ENCODE results near the gene GPR6. TPM values are rescaled to one million over a fixed set of nuclear protein-coding genes. Genes with fewer than 3 reads are reported as not detected.

GPR6 gene
- total RNA-seq, 1 donor from 2014 or later = not detected

DNA sequence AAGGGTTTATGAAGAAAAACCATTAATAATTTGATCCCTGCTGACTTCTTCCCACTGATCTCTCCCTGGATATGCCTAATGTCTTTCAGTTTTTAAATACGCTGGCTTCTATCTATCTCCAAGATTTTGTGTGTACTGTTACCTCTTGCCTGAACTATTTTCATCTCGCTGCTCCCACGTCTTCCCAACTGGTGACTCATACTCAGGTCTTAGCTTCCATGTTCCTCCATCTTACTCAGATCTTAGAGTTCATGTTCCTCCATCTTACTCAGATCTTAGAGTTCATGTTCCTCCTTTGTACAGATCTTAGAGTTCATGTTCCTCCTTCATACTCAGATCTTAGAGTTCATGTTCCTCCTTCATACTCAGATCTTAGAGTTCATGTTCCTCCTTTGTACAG is 21.6 kb downstream of the GPR6 start:
- H3K9me3 ChIP-seq (replicated peaks) = no peaks in the 10 kb centered on the region
- H3K36me3 ChIP-seq = no peaks in the 10 kb centered on the region
- H3K27ac ChIP-seq (replicated peaks) = no peak overlapping the region
- peaks cover 42% of the 10 kb centered on the region for H3K27me3 ChIP-seq (ENCODE audit: low read depth)
- no peaks in the 10 kb centered on the region for H3K4me1 ChIP-seq
- intact Hi-C loops (cut with micrococcal nuclease) = no loop called here
- no peak for DNase-seq
- TF ChIP-seq, protein P1, sequence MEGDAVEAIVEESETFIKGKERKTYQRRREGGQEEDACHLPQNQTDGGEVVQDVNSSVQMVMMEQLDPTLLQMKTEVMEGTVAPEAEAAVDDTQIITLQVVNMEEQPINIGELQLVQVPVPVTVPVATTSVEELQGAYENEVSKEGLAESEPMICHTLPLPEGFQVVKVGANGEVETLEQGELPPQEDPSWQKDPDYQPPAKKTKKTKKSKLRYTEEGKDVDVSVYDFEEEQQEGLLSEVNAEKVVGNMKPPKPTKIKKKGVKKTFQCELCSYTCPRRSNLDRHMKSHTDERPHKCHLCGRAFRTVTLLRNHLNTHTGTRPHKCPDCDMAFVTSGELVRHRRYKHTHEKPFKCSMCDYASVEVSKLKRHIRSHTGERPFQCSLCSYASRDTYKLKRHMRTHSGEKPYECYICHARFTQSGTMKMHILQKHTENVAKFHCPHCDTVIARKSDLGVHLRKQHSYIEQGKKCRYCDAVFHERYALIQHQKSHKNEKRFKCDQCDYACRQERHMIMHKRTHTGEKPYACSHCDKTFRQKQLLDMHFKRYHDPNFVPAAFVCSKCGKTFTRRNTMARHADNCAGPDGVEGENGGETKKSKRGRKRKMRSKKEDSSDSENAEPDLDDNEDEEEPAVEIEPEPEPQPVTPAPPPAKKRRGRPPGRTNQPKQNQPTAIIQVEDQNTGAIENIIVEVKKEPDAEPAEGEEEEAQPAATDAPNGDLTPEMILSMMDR (IDR thresholded peaks at IDR 0.05; ENCODE audit: borderline replicate concordance) = no peak
- H3K4me3 ChIP-seq = no peak overlapping the region

DNA sequence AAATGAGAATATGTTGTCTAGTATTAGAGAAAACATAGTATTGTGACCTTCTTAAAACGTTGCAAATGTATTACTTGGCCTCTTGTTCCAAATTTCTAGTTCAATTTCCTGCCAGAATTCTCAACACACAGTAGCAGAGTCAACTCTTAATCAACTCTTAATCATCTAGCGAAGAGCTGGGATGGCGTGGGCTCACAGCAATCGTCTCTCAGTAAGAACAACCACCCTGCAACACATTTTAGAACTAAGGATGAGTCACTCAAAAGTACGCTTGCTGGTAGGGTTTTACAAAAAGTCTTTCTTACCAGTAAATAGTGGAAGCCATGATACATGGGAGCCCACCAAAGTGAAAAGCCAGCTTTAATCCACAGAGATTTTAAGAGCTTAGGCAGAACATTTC is 24.6 kb downstream of the GPR6 start:
- Histone ChIP-seq H3K36me3 (no peaks in the 10 kb centered on the region), H3K9me3 (replicated peaks) (no peaks in the 10 kb centered on the region), H3K4me1 (no peaks in the 10 kb centered on the region), H3K4me3 (no peak overlapping the region), H3K27me3 (ENCODE audit: low read depth) (peaks cover 46% of the 10 kb centered on the region), H3K27ac (replicated peaks) (no peak overlapping the region)
- intact Hi-C loops (cut with micrococcal nuclease) = no loop called here
- DNase-seq = no peak
- TF ChIP-seq, protein P1 (IDR thresholded peaks at IDR 0.05; ENCODE audit: borderline replicate concordance) = no peak

DNA sequence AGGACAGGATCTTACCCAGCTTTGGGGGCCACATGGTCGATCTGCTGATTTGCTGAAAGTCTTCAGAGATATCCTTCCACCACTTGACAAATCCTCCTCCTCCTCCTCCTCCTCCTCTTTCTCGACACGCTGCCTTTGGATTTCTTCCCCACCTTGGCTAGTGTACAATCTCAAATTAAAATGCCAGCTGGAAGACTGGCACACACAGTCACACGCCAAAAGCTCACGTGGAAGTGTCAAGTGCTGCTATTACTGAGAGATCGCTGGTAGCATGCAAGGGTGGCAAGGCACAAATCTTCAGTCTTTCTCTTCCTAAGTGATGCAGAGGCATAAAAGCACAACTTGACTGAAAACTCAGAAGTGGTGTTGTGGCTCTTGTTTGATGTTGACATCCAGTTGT is 35.3 kb downstream of the GPR6 start:
- Histone ChIP-seq H3K27ac (replicated peaks) (no peak overlapping the region), H3K27me3 (ENCODE audit: low read depth) (peaks cover 25% of the 10 kb centered on the region), H3K36me3 (no peaks in the 10 kb centered on the region), H3K4me1 (peaks cover 7% of the 10 kb centered on the region), H3K4me3 (no peak overlapping the region), H3K9me3 (replicated peaks) (no peaks in the 10 kb centered on the region)
- DNase-seq = no peak
- intact Hi-C loops (cut with micrococcal nuclease) = no loop called here
- TF ChIP-seq, protein P1 (IDR thresholded peaks at IDR 0.05; ENCODE audit: borderline replicate concordance) = no peak

DNA sequence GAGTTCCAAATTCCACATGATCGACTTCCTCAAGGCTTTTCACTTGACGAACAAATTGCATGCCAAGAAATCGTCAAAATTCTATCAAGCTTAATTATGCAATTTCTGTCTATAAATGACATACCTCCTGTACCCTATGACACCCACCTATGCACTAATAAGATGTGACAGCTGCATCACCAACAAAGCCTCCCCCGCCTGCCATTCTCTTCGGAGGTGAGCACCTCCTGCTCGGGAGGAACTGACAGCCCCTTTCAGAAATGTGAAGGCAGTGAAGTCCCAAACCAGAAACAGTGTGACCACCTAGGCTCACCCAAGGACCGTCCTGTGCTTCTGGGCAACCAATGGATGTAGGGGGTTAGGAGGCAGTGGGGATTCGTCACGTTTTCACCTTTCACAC is 37.1 kb downstream of the GPR6 start:
- Histone ChIP-seq H3K27me3 (ENCODE audit: low read depth) (peaks cover 36% of the 10 kb centered on the region), H3K4me1 (peaks cover 7% of the 10 kb centered on the region), H3K4me3 (no peak overlapping the region), H3K27ac (replicated peaks) (no peak overlapping the region), H3K36me3 (no peaks in the 10 kb centered on the region), H3K9me3 (replicated peaks) (no peaks in the 10 kb centered on the region)
- TF ChIP-seq, protein P1 (IDR thresholded peaks at IDR 0.05; ENCODE audit: borderline replicate concordance) = no peak
- intact Hi-C loops (cut with micrococcal nuclease) = no loop called here
- no peak for DNase-seq

DNA sequence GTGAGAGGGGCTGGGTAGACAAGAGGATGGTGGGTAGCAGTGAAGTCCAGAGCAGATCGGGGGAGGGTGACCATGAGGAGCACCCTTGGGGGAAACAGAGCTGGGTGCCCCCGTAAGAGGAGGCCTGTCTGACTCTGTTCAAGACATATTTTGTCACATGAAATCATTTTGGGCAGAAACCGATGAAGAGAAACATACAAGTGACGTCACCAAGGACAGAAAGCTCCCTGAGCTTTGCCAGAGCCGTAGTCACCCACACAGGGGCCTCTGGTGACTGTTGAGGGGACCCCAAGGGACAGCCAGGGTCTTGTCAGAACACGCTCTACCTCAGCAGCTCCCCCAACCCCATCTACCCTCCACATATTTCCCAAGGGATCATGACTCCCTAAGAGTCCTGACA is 39.2 kb downstream of the GPR6 start:
- TF ChIP-seq, protein P1 (IDR thresholded peaks at IDR 0.05; ENCODE audit: borderline replicate concordance) = no peak
- no peaks in the 10 kb centered on the region for H3K36me3 ChIP-seq
- intact Hi-C loops (cut with micrococcal nuclease) = no loop called here
- no peak overlapping the region for H3K4me3 ChIP-seq
- peaks cover 36% of the 10 kb centered on the region for H3K27me3 ChIP-seq (ENCODE audit: low read depth)
- no peak for DNase-seq
- no peaks in the 10 kb centered on the region for H3K9me3 ChIP-seq (replicated peaks)
- H3K4me1 ChIP-seq = peaks cover 7% of the 10 kb centered on the region
- no peak overlapping the region for H3K27ac ChIP-seq (replicated peaks)

DNA sequence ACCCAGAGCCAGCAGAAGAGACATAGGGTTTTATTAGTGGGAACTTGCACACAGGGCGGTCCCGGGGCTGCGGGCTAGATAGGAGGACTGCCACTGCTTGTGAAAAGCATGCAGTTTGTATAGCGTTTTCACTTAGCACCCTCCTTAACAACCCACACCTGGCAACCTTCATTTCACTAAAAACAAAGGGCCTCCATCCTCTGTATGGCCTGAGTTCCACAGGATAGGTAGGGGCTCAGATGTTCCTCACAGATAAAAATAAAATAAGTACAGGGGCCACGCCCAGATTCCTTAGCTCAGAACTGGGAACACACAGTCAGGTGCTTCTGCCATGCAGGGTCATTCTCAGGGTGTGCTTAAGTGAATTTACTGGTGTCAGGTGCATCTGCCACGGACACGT is 39.8 kb downstream of the GPR6 start:
- no peak for DNase-seq
- H3K27me3 ChIP-seq (ENCODE audit: low read depth) = peaks cover 36% of the 10 kb centered on the region
- no peak overlapping the region for H3K27ac ChIP-seq (replicated peaks)
- peaks cover 7% of the 10 kb centered on the region for H3K4me1 ChIP-seq
- intact Hi-C loops (cut with micrococcal nuclease) = no loop called here
- H3K9me3 ChIP-seq (replicated peaks) = no peaks in the 10 kb centered on the region
- H3K4me3 ChIP-seq = no peak overlapping the region
- no peaks in the 10 kb centered on the region for H3K36me3 ChIP-seq
- TF ChIP-seq, protein P1 (IDR thresholded peaks at IDR 0.05; ENCODE audit: borderline replicate concordance) = no peak

All from left ventricle myocardium inferior (tissue), 1 donor.